HG02970 (cell line): ENCODE measurements around the gene FOXF2.
"Not testable (repeated sequence)": the region's sequence is repeated elsewhere in the genome, so short reads cannot be mapped to it uniquely, and the experiment has no call there.

Experiments
- ATAC-seq: cut with Tn5 transposase; IDR thresholded peaks from one replicate; pipeline ENCODE4 v1.9.1; 2021; ENCODE audit warnings: mild to moderate bottlenecking, moderate library complexity, moderate number of reproducible peaks; ENCODE audit not compliant: unreplicated experiment, low FRiP score

The FOXF2 gene

DNA sequence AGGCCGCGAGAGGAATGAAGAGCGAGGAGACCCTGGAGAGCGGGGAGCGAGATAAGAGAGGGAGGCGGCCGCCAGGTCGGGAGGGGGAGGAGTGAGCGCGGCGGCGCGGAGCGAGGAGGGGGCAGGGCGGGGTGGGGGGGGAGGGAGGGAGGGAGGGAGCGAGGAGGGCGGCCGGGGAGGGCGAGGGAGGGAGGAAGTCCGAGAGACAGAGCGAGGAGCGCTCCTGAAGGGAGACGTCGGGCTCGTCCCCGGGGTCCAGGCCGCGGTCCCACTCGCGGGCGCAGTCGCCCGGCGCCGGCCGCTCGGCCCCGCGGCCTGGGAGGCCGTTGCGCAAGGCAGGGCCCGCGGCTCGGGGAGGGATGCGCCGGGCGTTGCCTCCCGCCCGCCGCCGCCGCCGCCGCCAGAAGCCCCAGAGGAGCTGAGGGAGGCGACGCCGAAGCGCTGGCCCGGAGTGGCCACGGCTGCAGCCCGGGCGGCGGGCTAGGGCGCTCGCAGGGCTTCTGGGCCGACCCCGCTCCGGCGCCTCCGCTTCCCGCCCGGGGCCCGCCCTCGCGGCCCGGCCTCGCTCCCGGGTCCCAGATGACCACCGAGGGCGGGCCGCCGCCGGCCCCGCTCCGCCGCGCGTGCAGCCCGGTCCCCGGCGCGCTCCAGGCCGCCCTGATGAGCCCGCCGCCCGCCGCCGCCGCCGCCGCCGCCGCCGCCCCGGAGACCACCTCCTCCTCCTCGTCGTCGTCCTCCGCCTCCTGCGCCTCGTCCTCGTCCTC is at the start of gene FOXF2:
TSS of gene FOXF2 (plus strand) at position 208 of the 764 bp plus-strand sequence. CDS start at position 580, 372 bp downstream.
- ATAC-seq: no peak

DNA sequence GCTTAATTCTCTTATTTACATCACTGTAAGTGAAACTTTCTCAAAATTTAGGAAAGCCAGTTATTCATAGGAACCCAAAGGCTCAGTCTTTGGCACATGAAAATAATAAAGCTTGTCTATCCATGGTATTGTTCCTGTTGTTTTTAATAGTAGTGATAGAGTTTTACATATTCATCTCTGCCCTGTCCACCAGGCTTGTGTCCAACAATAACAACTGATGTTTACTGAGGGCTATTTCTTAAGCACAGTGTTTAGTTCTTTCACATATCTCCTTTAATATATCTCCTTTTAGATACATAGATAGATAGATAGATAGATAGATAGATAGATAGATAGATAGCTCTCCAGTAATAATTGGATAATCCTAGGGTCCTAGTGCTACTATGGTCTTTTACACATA is 43.3 kb upstream of the FOXF2 start:
- no peak for ATAC-seq

GRCh38 chr6:1346558-1347091 is 42.8 kb upstream of the FOXF2 start:
- no peak for ATAC-seq

GRCh38 chr6:1347161-1347560 is 42.2 kb upstream of the FOXF2 start:
- no peak for ATAC-seq

- ATAC-seq: no peak
These were observed 40.7 kb upstream of the FOXF2 start for GRCh38 chr6:1348675-1349074.

DNA sequence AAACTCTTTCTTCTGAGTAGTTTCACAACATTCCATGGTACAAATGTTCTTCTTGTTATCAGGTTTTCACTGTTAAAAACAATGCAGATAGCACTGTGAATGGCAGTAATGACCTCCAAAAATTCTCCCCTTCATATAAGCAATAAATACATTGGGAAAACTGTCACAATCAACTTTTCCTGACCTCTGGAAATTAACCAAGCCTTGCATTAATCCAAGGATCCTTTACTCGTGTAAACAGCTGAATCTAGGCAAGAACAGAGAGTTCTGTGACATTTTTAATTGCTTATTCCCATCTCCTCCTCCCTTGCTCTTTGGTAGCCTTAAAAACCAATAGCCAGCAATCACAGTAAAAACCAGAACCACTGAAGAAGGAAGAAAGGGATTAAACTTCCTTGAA is 39.7 kb upstream of the FOXF2 start:
- ATAC-seq: no peak

- ATAC-seq: no peak
These were observed 37.9 kb upstream of the FOXF2 start for GRCh38 chr6:1351381-1352008.

DNA sequence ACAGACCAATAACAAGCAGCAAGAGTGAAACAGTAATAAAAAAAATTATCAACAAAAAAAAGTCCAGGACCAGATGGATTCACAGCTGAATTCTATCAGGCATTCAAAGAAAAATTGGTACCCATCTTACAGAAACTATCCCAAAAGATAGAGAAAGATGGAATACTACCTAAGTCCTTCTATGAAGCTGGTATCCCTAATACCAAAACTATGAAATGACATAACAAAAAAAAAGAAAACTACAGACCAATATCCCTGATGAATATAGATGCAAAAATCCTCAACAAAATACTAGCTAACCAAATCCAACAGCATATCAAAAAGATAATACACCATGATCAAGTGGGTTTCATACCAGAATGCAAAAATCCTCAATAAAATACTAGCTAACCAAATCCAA is 34.3 kb upstream of the FOXF2 start:
- not testable (repeated sequence) for ATAC-seq

- not testable (repeated sequence) for ATAC-seq
These were observed 27.7 kb upstream of the FOXF2 start for GRCh38 chr6:1361717-1362116.

DNA sequence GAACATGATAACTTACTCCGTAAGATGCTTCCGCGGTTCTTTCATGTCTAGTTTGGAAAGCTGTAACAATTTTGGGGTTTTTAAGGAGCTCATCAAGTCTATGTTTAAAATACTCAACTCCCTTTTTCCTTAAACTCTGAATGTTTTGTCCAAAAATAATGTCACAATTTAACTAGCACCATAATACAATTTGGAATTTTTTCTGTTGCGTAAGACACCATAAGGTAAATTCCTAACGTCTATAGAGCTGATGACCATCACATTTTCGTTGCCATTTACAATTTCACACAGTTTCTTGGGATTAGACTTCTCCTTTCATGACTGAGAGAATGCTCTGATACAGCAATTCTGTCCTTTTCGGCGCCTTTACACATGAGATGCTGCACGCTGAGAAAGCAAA is 26.7 kb upstream of the FOXF2 start:
- ATAC-seq: no peak

DNA sequence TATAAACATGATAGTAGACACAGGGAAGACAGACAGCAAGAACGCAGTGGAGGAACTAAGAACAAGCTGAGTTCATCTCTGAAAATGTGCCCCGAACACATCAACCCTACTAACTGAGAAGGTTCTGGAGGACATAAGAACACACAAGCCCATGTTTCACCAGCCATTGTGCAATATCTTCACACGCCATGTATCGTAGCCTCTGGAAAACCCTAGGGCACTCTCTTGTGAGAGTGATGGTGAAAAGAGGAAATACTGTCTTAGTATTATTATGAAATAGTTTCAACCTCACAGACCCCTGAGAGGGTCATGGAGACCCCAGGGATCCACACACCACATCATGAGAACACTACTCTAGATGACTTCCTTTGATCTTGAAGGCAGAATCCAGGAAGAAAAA is 26.1 kb upstream of the FOXF2 start:
- ATAC-seq: no peak

DNA sequence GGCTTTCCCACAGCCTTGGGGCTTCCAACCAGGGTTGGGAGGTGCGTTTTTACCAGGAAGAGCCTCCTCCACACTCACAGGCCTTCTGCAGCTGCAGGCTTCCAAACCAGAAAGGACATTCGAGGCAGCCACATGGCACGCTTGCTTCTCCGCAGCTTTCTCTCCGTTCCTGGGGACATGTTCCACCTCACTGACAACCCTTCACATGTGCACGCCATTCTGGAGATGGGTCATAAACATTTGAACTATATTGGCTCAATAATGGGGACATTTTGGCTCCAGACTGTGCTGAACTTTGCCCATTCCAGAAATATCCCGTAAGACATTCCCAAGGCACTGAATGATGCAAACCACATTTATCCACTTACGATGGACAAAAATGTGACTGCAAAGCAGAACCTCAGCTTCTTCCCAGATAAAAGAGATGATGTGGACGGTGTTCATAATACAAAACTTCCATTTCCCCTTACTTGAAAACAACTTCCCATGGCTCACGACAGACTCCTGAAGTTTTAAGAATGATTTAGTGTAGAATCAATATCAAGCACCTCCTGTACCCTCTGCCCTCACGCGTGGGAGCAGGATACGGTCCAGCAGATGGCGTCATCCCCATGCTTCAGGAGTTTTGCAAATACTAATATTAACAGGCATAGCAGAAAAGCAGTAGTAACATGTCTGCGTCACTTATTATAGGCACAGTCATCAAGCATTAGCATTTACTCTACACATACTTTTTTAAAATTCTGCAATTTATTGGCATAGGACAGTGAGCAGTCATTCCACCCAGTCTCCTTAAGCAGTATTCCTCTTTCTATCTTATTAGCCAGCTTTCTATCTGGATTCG is 25.4 kb upstream of the FOXF2 start:
- ATAC-seq: no peak

- ATAC-seq: no peak
These were observed 24.6 kb upstream of the FOXF2 start for GRCh38 chr6:1364791-1365190.

GRCh38 chr6:1365686-1366085 is 23.7 kb upstream of the FOXF2 start:
- ATAC-seq: no peak

GRCh38 chr6:1367771-1368170 is 21.6 kb upstream of the FOXF2 start:
- ATAC-seq: no peak

DNA sequence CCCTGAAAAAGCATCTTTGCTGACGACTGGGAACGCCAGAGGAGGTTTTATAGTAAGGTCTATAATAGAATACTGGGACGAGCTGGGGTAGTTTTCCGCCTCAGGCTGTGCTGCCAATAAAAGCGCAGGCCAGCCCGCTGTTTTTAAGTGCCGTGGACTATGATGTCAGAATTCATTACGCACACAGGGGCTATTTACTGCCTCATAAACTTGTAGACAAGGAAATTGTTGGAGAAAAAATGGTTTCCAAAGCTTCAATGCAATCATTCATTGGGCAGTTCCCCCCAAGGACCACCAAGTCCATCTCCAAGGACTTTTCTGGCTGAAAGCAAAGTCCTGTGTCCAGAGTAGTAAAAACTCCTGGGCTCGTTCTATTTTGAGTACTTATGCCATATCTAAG is 20.4 kb upstream of the FOXF2 start:
- ATAC-seq: no peak

GRCh38 chr6:1369695-1370094 is 19.7 kb upstream of the FOXF2 start:
- ATAC-seq: not testable (repeated sequence)

- no peak for ATAC-seq
These were observed 17.4 kb upstream of the FOXF2 start for GRCh38 chr6:1371933-1372332.

GRCh38 chr6:1372690-1373089 is 16.7 kb upstream of the FOXF2 start:
- ATAC-seq: no peak

DNA sequence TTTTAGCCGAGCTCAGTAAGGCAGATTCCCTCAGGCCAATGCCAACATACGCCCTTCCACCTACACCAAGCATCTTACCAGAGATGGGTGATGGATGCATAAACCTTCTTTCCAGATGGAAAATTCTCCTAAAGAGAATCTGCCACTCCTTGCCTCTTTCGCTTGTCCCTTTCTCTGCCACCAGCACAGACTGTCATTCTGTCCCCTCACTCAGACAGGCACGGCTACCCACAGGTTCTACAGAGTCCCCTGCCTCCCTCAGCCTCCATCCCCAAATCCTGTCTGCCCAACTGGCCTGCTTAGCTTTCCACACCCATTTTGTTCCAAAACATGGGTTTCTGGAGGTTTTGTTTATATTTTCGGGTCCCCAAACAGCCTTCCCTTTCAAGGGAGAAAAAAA is 12.7 kb upstream of the FOXF2 start:
- no peak for ATAC-seq

DNA sequence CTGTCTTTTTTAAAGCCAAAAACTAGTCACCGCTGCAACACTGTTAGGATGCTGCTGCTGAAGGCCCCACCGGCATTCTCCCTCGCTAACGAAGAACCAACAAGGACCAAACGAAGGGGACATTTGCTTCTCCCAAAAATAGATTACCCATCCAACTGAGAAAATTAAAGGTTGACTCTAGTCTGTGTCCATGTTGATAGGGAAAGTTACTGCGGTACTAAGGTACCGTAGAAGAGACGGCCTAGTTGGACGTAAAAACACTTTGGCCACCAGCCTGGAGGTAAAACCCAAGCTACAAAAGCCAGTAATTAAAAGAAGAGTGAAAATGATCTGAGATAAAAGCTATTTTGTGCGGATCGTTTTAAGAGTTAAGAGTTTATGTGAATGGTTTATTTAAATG is 11.8 kb upstream of the FOXF2 start:
- no peak for ATAC-seq
